Transverse colon (tissue), 4 donors: ENCODE results near the gene RRP1B. TPM values are rescaled to one million over a fixed set of nuclear protein-coding genes. Genes with fewer than 3 reads are reported as not detected.
A peak's percentile ranks its signal among the peaks of the same experiment; 100 is the strongest.

Experiments used
- DNase-seq: peaks from one replicate; pipeline ENCODE4 v3.0.0-alpha.2; 2019
- H3K27ac ChIP-seq, 4 donors: fragments of 200-600 bp; sonication (generic); 2 replicates each; pipeline ENCODE4 v1.5.1; 2016 to 2018; ENCODE audit warnings: inconsistent platforms in 4 of 4
- H3K27me3 ChIP-seq: fragments of 200-600 bp; sonication (generic); 2 replicates; pipeline ENCODE4 v1.5.1; 2017; ENCODE audit warnings: inconsistent platforms
- H3K36me3 ChIP-seq, 4 donors: fragments of 200-600 bp; sonication (generic); 2 replicates each; pipeline ENCODE4 v1.5.1; 2017 to 2019; ENCODE audit warnings: inconsistent platforms in 4 of 4
- H3K4me1 ChIP-seq, 4 donors: fragments of 200-600 bp; sonication (generic); 2 replicates each; pipeline ENCODE4 v1.5.1; 2017 to 2020; ENCODE audit warnings: inconsistent platforms in 4 of 4
- H3K4me3 ChIP-seq, 4 donors: fragments of 200-600 bp; sonication (generic); 1 replicate in 1 of 4; 2 replicates in 3 of 4; pipeline versions ENCODE4 v1.5.1 to v1.6.1; 2017 to 2019; ENCODE audit warnings: inconsistent platforms in 4 of 4
- H3K9me3 ChIP-seq, 2 donors: fragments of 200-600 bp; sonication (generic); 2 replicates each; pipeline ENCODE4 v1.5.1; 2017 to 2019; ENCODE audit warnings: inconsistent platforms in 2 of 2
- CTCF ChIP-seq, 5 experiments: fragments of 200-600 bp in 3 of 5; fragments of 450-650 bp in 2 of 5; sonication (generic) in 3 of 5; IDR thresholded peaks; 1 replicate in 2 of 5; 2 replicates in 3 of 5; pipeline ENCODE4 v1.5.1; 2016 to 2017; ENCODE audit warnings: antibody characterized with exemption in 5 of 5, inconsistent platforms in 3 of 5, mild to moderate bottlenecking in 2 of 5, moderate library complexity in 1 of 5
- EP300 ChIP-seq: sonication (generic); formaldehyde crosslinking; IDR thresholded peaks from one replicate; pipeline ENCODE4 v1.6.1; 2017; ENCODE audit warnings: antibody characterized with exemption, low read depth
- POLR2A ChIP-seq: fragments of 450-650 bp; IDR thresholded peaks from one replicate; pipeline ENCODE4 v1.6.1; 2016; ENCODE audit warnings: antibody characterized with exemption, mild to moderate bottlenecking, moderate library complexity
- POLR2AphosphoS5 ChIP-seq, 3 donors: sonication (generic); formaldehyde crosslinking; IDR thresholded peaks; one replicate each; pipeline ENCODE4 v1.6.1; 2016; ENCODE audit warnings: antibody characterized with exemption in 3 of 3
- WGBS, 2 donors: methylation state at CpG; one replicate each; pipeline ENCODE4 v1.1.5; 2018; ENCODE audit warnings: low coverage in 1 of 2; 5-methylcytosine and 5-hydroxymethylcytosine counted together
- in situ Hi-C, 4 donors: fragments of 200-750 bp; cut with MboI; loops; one replicate each; pipeline versions ENCODE4 v1.15.0 to v1.15.1; 2017; ENCODE audit warnings: low sequenced_read_pairs in 3 of 4, low pct_ligation_motif_present in 1 of 4, low pct_unique_long_range_greater_than_20kb in 1 of 4
- intact Hi-C: fragments of 100-400 bp; cut with DNase I; formaldehyde crosslinking; loops from one replicate; pipeline ENCODE4 v1.15.1; 2023; ENCODE audit warnings: low total_unique reads
- total RNA-seq, 4 donors: library from RNA; depleted of rRNA; stranded (reverse); fragments of >200 nt; gene quantifications; one replicate each; pipeline ENCODE4 v1.1.0, GENCODE V29; 2016

RRP1B gene
- total RNA-seq, 4 donors from 2014 or later = 6.0 to 15.4 (median 12.0) TPM

GRCh38 chr21:43692949-43693348 lies 33.6 kb downstream of the RRP1B start:
- intact Hi-C loops = no loop called here

GRCh38 chr21:43693981-43694380 lies 34.6 kb downstream of the RRP1B start:
- no peaks in the 10 kb centered on the region for H3K4me1 ChIP-seq
- H3K36me3 ChIP-seq = peaks cover 0 to 19% (median 2%) of the 10 kb centered on the region in 4 donors
- no peak overlapping the region for H3K4me3 ChIP-seq
- H3K27ac ChIP-seq = no peak overlapping the region
- H3K27me3 ChIP-seq = no peaks in the 10 kb centered on the region
- H3K9me3 ChIP-seq = no peaks in the 10 kb centered on the region
- TF ChIP-seq POLR2A (no peak), CTCF (IDR thresholded peaks at IDR 0.05) (no peak), POLR2AphosphoS5 (IDR thresholded peaks at IDR 0.05) (no peak), EP300 (no peak)
- 92 to 94% methylated on average over 12 to 23 of the region's 23 CpGs for WGBS, 2 donors
- no peak for DNase-seq
- intact Hi-C loops = no loop called here
- in situ Hi-C loops = no loop called here

More at GRCh38 chr21:43692949-43693348, 33.6 kb downstream of the RRP1B start:
- no peak for DNase-seq
- in situ Hi-C loops = no loop called here
- Histone ChIP-seq H3K4me3 (no peak overlapping the region), H3K27me3 (no peaks in the 10 kb centered on the region), H3K4me1 (no peaks in the 10 kb centered on the region), H3K27ac (no peak overlapping the region), H3K36me3 (peaks cover 0 to 24% (median 3%) of the 10 kb centered on the region in 4 donors), H3K9me3 (no peaks in the 10 kb centered on the region)
- TF ChIP-seq CTCF (IDR thresholded peaks at IDR 0.05) (no peak), POLR2A (no peak), EP300 (no peak), POLR2AphosphoS5 (IDR thresholded peaks at IDR 0.05) (no peak)
- WGBS, 2 donors = 84% methylated on average over 8 of the region's 8 CpGs; no CpG with 5 or more reads in 1 of the 2 donors

GRCh38 chr21:43694437-43695079 lies 35.2 kb downstream of the RRP1B start:
- TF ChIP-seq CTCF (IDR thresholded peaks at IDR 0.05) (no peak), POLR2AphosphoS5 (IDR thresholded peaks at IDR 0.05) (no peak), POLR2A (no peak), EP300 (no peak)
- Histone ChIP-seq H3K9me3 (no peaks in the 10 kb centered on the region), H3K4me1 (no peaks in the 10 kb centered on the region), H3K27ac (no peak overlapping the region), H3K27me3 (no peaks in the 10 kb centered on the region), H3K36me3 (peaks cover 0 to 19% (median 2%) of the 10 kb centered on the region in 4 donors), H3K4me3 (no peak overlapping the region)
- 93 to 100% methylated on average over 2 to 27 of the region's 27 CpGs for WGBS, 2 donors
- intact Hi-C loops (no loop called here), in situ Hi-C loops (no loop called here)
- DNase-seq = no peak

- peaks cover 0 to 10% (median 2%) of the 10 kb centered on the region in 4 donors for H3K36me3 ChIP-seq
- H3K27me3 ChIP-seq = no peaks in the 10 kb centered on the region
- H3K4me1 ChIP-seq = no peaks in the 10 kb centered on the region
- H3K4me3 ChIP-seq = no peak overlapping the region
- WGBS, 2 donors = 80 to 93% methylated on average over 3 to 17 of the region's 17 CpGs
- no peak for TF ChIP-seq POLR2AphosphoS5 (IDR thresholded peaks at IDR 0.05)
- TF ChIP-seq POLR2A = no peak
- no peak for TF ChIP-seq CTCF (IDR thresholded peaks at IDR 0.05)
- no peak for TF ChIP-seq EP300
- no peaks in the 10 kb centered on the region for H3K9me3 ChIP-seq
- intact Hi-C loops = no loop called here
- H3K27ac ChIP-seq = no peak overlapping the region
- peak; percentile 39 for DNase-seq
- in situ Hi-C loops = no loop called here
Observed at GRCh38 chr21:43696214-43696613, 36.9 kb downstream of the RRP1B start.
